CD14-positive monocyte (primary cell): Measurements from ENCODE around the gene PRXL2B. TPM values are rescaled to one million over a fixed set of nuclear protein-coding genes. Genes with fewer than 3 reads are reported as not detected.

Experiments
- DNase-seq, 3 donors: peaks; one replicate each; pipeline ENCODE4 v3.0.0-alpha.2; 2011 to 2022
- H2AFZ ChIP-seq: 2 replicates; pipeline ENCODE4 v1.6.0; 2012; ENCODE audit warnings: mild to moderate bottlenecking, low read depth, low read length, inconsistent platforms; ENCODE audit not compliant: insufficient read depth, poor library complexity, severe bottlenecking
- H3K27ac ChIP-seq, 2 donors: 1 replicate in 1 of 2; 2 replicates in 1 of 2; pipeline ENCODE4 v1.5.1; 2012 to 2013; ENCODE audit warnings: low read length in 2 of 2, control low read depth in 1 of 2, inconsistent platforms in 1 of 2, low read depth in 1 of 2, mild to moderate bottlenecking in 1 of 2
- H3K27me3 ChIP-seq, 2 donors: one replicate each; pipeline versions ENCODE4 v1.6.0 to v1.6.1; 2011 to 2013; ENCODE audit warnings: low read length in 2 of 2; ENCODE audit not compliant: control insufficient read depth in 2 of 2, insufficient read depth in 2 of 2
- H3K36me3 ChIP-seq, 2 donors: replicated peaks in 1 of 2; 1 replicate in 1 of 2; 2 replicates in 1 of 2; pipeline versions ENCODE4 v1.5.1 to v1.6.1; 2012 to 2013; ENCODE audit warnings: low read length in 2 of 2, control low read depth in 1 of 2, inconsistent platforms in 1 of 2, mild to moderate bottlenecking in 1 of 2; ENCODE audit not compliant: insufficient read depth in 2 of 2, control insufficient read depth in 1 of 2
- H3K4me1 ChIP-seq, 2 donors: 1 replicate in 1 of 2; 2 replicates in 1 of 2; pipeline versions ENCODE4 v1.5.1 to v1.6.1; 2012 to 2013; ENCODE audit warnings: low read length in 2 of 2, control low read depth in 1 of 2, inconsistent platforms in 1 of 2, mild to moderate bottlenecking in 1 of 2, moderate library complexity in 1 of 2; ENCODE audit not compliant: insufficient read depth in 2 of 2, control insufficient read depth in 1 of 2
- H3K4me2 ChIP-seq: replicated peaks from 2 replicates; pipeline ENCODE3; 2012; ENCODE audit warnings: low read length, moderate library complexity, mild to moderate bottlenecking; ENCODE audit not compliant: poor library complexity, severe bottlenecking; ENCODE audit errors: extremely low read depth
- H3K4me3 ChIP-seq, 3 experiments: fragments of 200-600 bp in 1 of 3; sonication (generic) in 1 of 3; replicated peaks in 1 of 3; 1 replicate in 2 of 3; 2 replicates in 1 of 3; pipeline ENCODE4 v1.5.1; 2011 to 2013; ENCODE audit warnings: low read length in 3 of 3, mild to moderate bottlenecking in 3 of 3, control low read depth in 2 of 3, low read depth in 2 of 3, inconsistent platforms in 1 of 3, moderate library complexity in 1 of 3
- H3K79me2 ChIP-seq: 2 replicates; pipeline ENCODE4 v1.6.0; 2012; ENCODE audit warnings: mild to moderate bottlenecking, control low read depth, inconsistent platforms, low read length, moderate library complexity; ENCODE audit not compliant: insufficient read depth
- H3K9ac ChIP-seq: 2 replicates; pipeline ENCODE4 v1.6.0; 2017; ENCODE audit warnings: low read length, mild to moderate bottlenecking; ENCODE audit not compliant: insufficient read depth, poor library complexity, severe bottlenecking
- H3K9me3 ChIP-seq, 2 donors: replicated peaks in 1 of 2; 1 replicate in 1 of 2; 2 replicates in 1 of 2; pipeline versions ENCODE4 v1.5.1 to v1.6.1; 2012 to 2013; ENCODE audit warnings: low read length in 2 of 2, control low read depth in 1 of 2; ENCODE audit not compliant: control insufficient read depth in 1 of 2, insufficient read depth in 1 of 2
- H4K20me1 ChIP-seq: 2 replicates; pipeline ENCODE4 v1.6.0; 2012; ENCODE audit warnings: mild to moderate bottlenecking, low read length, control low read depth, moderate library complexity; ENCODE audit not compliant: insufficient read depth
- H3K27ac Mint-ChIP-seq, 7 donors: one replicate each; pipeline ENCODE4 v1.8.0; 2020; ENCODE audit warnings: mild to moderate bottlenecking in 7 of 7, mixed read lengths in 7 of 7, moderate library complexity in 6 of 7, inconsistent platforms in 2 of 7
- H3K27me3 Mint-ChIP-seq, 3 donors: one replicate each; pipeline ENCODE4 v1.8.0; 2021 to 2022; ENCODE audit warnings: low read depth in 3 of 3, mild to moderate bottlenecking in 3 of 3, mixed read lengths in 3 of 3, moderate library complexity in 3 of 3, inconsistent platforms in 1 of 3
- H3K36me3 Mint-ChIP-seq, 2 donors: one replicate each; pipeline ENCODE4 v1.8.0; 2020; ENCODE audit warnings: mixed read lengths in 2 of 2, inconsistent platforms in 1 of 2, mild to moderate bottlenecking in 1 of 2
- H3K4me1 Mint-ChIP-seq: one replicate; pipeline ENCODE4 v1.8.0; 2020; ENCODE audit warnings: mild to moderate bottlenecking, mixed read lengths
- H3K4me3 Mint-ChIP-seq, 2 donors: one replicate each; pipeline ENCODE4 v1.8.0; 2020; ENCODE audit warnings: mild to moderate bottlenecking in 2 of 2, mixed read lengths in 2 of 2, moderate library complexity in 1 of 2
- H3K9me3 Mint-ChIP-seq, 7 donors: one replicate each; pipeline ENCODE4 v1.8.0; 2020 to 2022; ENCODE audit warnings: mixed read lengths in 7 of 7, mild to moderate bottlenecking in 6 of 7, moderate library complexity in 6 of 7, inconsistent platforms in 2 of 7
- CTCF ChIP-seq: fragments of 200-600 bp; IDR thresholded peaks from one replicate; pipeline ENCODE4 v1.8.0; 2022; ENCODE audit warnings: antibody characterized with exemption, mild to moderate bottlenecking
- WGBS: methylation state at CpG from one replicate; pipeline ENCODE4 v1.1.5; 2013; ENCODE audit warnings: missing lambda C conversion rate; ENCODE audit not compliant: insufficient coverage; 5-methylcytosine and 5-hydroxymethylcytosine counted together
- intact Hi-C, 2 donors: fragments of 100-400 bp; cut with micrococcal nuclease; formaldehyde crosslinking; loops; one replicate each; pipeline versions ENCODE4 v1.15.0 to v1.15.1; 2023
- polyA plus RNA-seq, 3 donors: library from polyadenylated mRNA; depleted of rRNA in 1 of 3; unstranded in 2 of 3; stranded (reverse) in 1 of 3; fragments of 300-500 nt in 2 of 3; fragments of >200 nt in 1 of 3; fragmentation: Illumina TruSeq in 2 of 3; gene quantifications; 1 replicate in 2 of 3; 2 replicates in 1 of 3; pipeline ENCODE4 v1.2.3, GENCODE V29; 2012 to 2021

PRXL2B gene
- polyA plus RNA-seq, 3 donors, result 3.6 to 8.8 (median 6.0) TPM

- Histone ChIP-seq H3K27ac (peak overlapping the region; percentile 96 to 97), H4K20me1 (peaks cover 43% of the 10 kb centered on the region), H3K4me1 (peaks cover 35 to 39% of the 10 kb centered on the region in 2 donors), H3K27me3 (no peaks in the 10 kb centered on the region), H3K79me2 (peaks cover 27% of the 10 kb centered on the region), H3K4me2 (peak overlapping the region; percentile 97), H2AFZ (peak overlapping the region; percentile 69), H3K36me3 (peaks cover 42 to 44% of the 10 kb centered on the region in 2 donors), H3K9me3 (no peaks in the 10 kb centered on the region), H3K9ac (peak overlapping the region; percentile 93), H3K4me3 (peak overlapping the region; percentile 77 to 98 (median 82))
- DNase-seq, result no peak
- Mint-ChIP-seq H3K27ac (peak overlapping the region; percentile 97 to 100 (median 98)), H3K9me3 (peaks cover 0 to 3% (median 0%) of the 10 kb centered on the region in 7 donors), H3K36me3 (peaks cover 31 to 43% of the 10 kb centered on the region in 2 donors), H3K27me3 (peaks cover 9 to 16% (median 14%) of the 10 kb centered on the region in 3 donors), H3K4me1 (peaks cover 26% of the 10 kb centered on the region), H3K4me3 (peak overlapping the region; percentile 93 to 96)
- intact Hi-C loops, result no loop called here
- peak; percentile 3 for TF ChIP-seq CTCF
- WGBS, result 5% methylated on average over 15 of the region's 24 CpGs
These were observed 29.7 kb upstream of the PRXL2B start for GRCh38 chr1:2556678-2557481.

GRCh38 chr1:2557482-2558400 is 28.8 kb upstream of the PRXL2B start:
- no peak for TF ChIP-seq CTCF
- H4K20me1 ChIP-seq, result peaks cover 51% of the 10 kb centered on the region
- Mint-ChIP-seq H3K27me3 (peaks cover 9 to 14% (median 13%) of the 10 kb centered on the region in 3 donors), H3K36me3 (peaks cover 35 to 49% of the 10 kb centered on the region in 2 donors), H3K27ac (peak overlapping the region in 4 of 7 donors; percentile 46 to 98 (median 76)), H3K9me3 (peaks cover 0 to 3% (median 0%) of the 10 kb centered on the region in 7 donors), H3K4me1 (peaks cover 26% of the 10 kb centered on the region), H3K4me3 (peak overlapping the region; percentile 93 to 96)
- H3K4me1 ChIP-seq, result peaks cover 35 to 39% of the 10 kb centered on the region in 2 donors
- no peaks in the 10 kb centered on the region for H3K27me3 ChIP-seq
- WGBS, result 89% methylated on average over 28 of the region's 30 CpGs
- peak overlapping the region in 1 of 2 donors; percentile 97 for H3K27ac ChIP-seq
- peak overlapping the region; percentile 77 to 98 (median 82) for H3K4me3 ChIP-seq
- peaks cover 51 to 52% of the 10 kb centered on the region in 2 donors for H3K36me3 ChIP-seq
- peak overlapping the region; percentile 93 for H3K9ac ChIP-seq
- peaks cover 27% of the 10 kb centered on the region for H3K79me2 ChIP-seq
- intact Hi-C loops, result no loop called here
- peak overlapping the region; percentile 97 for H3K4me2 ChIP-seq
- DNase-seq, result no peak
- no peaks in the 10 kb centered on the region for H3K9me3 ChIP-seq
- no peak overlapping the region for H2AFZ ChIP-seq
